ENCODE data around the gene ZNF431. TPM values are rescaled to one million over a fixed set of nuclear protein-coding genes. Genes with fewer than 3 reads are reported as not detected.
"Not testable (repeated sequence)": the region's sequence is repeated elsewhere in the genome, so short reads cannot be mapped to it uniquely, and the experiment has no call there.

The ZNF431 gene
- total and polyA plus RNA-seq, 9 of the 15 experiments (the other 6 are each of a cell fraction or from before 2014, with no cell fraction given): 3.3 to 24.8 (median 13.5) TPM

GRCh38 chr19:21229938-21230337 is 88.1 kb downstream of the ZNF431 start:
- CTCF ChIA-PET (ENCODE audit: low intra/inter-chr PET ratio); FAIRE-seq: not testable (repeated sequence)

DNA sequence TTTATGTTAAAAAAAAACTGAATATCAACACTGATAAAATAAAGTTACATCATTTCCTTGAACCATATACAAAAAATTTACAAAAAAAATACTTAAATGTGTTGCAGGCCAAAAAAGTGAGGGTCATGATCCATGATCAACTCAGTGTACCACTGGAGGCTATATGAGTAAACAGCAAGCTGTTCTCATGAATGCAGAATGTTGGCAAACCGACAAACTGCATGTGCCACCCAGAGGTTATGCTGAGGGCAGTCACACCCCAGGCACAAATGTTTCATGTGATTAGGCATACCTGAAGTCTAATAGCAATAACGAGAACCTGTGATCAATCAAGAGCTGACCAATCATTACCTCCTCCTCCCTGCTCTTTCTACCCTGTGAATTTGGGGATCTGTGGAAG is 91.9 kb downstream of the ZNF431 start:
- Histone ChIP-seq H3K9me1 (ENCODE audit: control insufficient read depth, insufficient read depth, low read length) (no peaks in the 10 kb centered on the region), H3K27me3 (ENCODE audit: control insufficient read depth in 2 of 2, insufficient read depth in 2 of 2, low read length in 2 of 2) (no peaks in the 10 kb centered on the region), H2AFZ (ENCODE audit: low read depth, low read length) (no peak overlapping the region), H3K27ac (ENCODE audit: extremely low read depth, low read depth, low read length) (no peak overlapping the region), H3K4me2 (ENCODE audit: insufficient read depth, low read length) (no peak overlapping the region), H4K20me1 (replicated peaks; ENCODE audit: control insufficient read depth, insufficient read depth, low read length) (no peaks in the 10 kb centered on the region), H3K36me3 (ENCODE audit: control insufficient read depth, insufficient read depth, low read length) (no peaks in the 10 kb centered on the region), H3K4me1 (replicated peaks in 1 of 2; ENCODE audit: control insufficient read depth in 2 of 2, insufficient read depth in 2 of 2, low read length in 2 of 2) (no peaks in the 10 kb centered on the region; a peak in 1 of 5 replicates), H3K9me3 (replicated peaks; ENCODE audit: control insufficient read depth, insufficient read depth, low read depth, low read length) (no peaks in the 10 kb centered on the region), H3K9ac (ENCODE audit: insufficient read depth in 1 of 2, low read depth in 2 of 2, low read length in 2 of 2) (no peak overlapping the region), H3K4me3 (no peak overlapping the region), H3K79me2 (ENCODE audit: control insufficient read depth, insufficient read depth, low read length) (no peaks in the 10 kb centered on the region)
- ChIA-PET POLR2A (interaction anchor here (0.6 kb wide), 1 partner anchor 209 kb away, joined by 3 read pairs; no protein-coding TSS in a partner anchor), CTCF (ENCODE audit: low intra/inter-chr PET ratio) (no interaction called here)
- no peak for DNase-seq (ENCODE audit: extremely low read depth in 1 of 4, low spot score in 3 of 4)
- intact Hi-C loops (cut with micrococcal nuclease): no loop called here
- FAIRE-seq: no peak
- ATAC-seq: no peak
- BruUV-seq (replicated peaks): no TSS peak
- in situ Hi-C loops (cut with MboI): no loop called here
- WGBS (ENCODE audit: insufficient coverage, low coverage, missing lambda C conversion rate): 0% methylated on average over 2 of the region's 2 CpGs
- TF ChIP-seq HNRNPK (IDR thresholded peaks at IDR 0.05; ENCODE audit: low read depth, low read length, poor library complexity, severe bottlenecking) (no peak), ZKSCAN8 (CRISPR knock-in tag; IDR thresholded peaks at IDR 0.05) (no peak), CREBBP (IDR thresholded peaks at IDR 0.05; ENCODE audit: low read depth, low read length) (no peak), PHF21A (IDR thresholded peaks at IDR 0.05; ENCODE audit: borderline replicate concordance, low read depth) (no peak), EP400 (IDR thresholded peaks at IDR 0.05) (no peak), KAT8 (IDR thresholded peaks at IDR 0.05; ENCODE audit: low read depth) (no peak)
- TF ChIP-seq, protein P1, sequence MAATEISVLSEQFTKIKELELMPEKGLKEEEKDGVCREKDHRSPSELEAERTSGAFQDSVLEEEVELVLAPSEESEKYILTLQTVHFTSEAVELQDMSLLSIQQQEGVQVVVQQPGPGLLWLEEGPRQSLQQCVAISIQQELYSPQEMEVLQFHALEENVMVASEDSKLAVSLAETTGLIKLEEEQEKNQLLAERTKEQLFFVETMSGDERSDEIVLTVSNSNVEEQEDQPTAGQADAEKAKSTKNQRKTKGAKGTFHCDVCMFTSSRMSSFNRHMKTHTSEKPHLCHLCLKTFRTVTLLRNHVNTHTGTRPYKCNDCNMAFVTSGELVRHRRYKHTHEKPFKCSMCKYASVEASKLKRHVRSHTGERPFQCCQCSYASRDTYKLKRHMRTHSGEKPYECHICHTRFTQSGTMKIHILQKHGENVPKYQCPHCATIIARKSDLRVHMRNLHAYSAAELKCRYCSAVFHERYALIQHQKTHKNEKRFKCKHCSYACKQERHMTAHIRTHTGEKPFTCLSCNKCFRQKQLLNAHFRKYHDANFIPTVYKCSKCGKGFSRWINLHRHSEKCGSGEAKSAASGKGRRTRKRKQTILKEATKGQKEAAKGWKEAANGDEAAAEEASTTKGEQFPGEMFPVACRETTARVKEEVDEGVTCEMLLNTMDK (IDR thresholded peaks at IDR 0.05; ENCODE audit: borderline replicate concordance, insufficient read depth, low read depth, low read length, poor library complexity, severe bottlenecking): no peak
- TF ChIP-seq, protein P2, sequence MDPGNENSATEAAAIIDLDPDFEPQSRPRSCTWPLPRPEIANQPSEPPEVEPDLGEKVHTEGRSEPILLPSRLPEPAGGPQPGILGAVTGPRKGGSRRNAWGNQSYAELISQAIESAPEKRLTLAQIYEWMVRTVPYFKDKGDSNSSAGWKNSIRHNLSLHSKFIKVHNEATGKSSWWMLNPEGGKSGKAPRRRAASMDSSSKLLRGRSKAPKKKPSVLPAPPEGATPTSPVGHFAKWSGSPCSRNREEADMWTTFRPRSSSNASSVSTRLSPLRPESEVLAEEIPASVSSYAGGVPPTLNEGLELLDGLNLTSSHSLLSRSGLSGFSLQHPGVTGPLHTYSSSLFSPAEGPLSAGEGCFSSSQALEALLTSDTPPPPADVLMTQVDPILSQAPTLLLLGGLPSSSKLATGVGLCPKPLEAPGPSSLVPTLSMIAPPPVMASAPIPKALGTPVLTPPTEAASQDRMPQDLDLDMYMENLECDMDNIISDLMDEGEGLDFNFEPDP (CRISPR knock-in tag; IDR thresholded peaks at IDR 0.05): no peak

More at GRCh38 chr19:21229938-21230337, 88.1 kb downstream of the ZNF431 start:
- H3K9me3 ChIP-seq (replicated peaks; ENCODE audit: control insufficient read depth, insufficient read depth, low read depth, low read length); H3K9ac ChIP-seq (ENCODE audit: insufficient read depth in 1 of 2, low read depth in 2 of 2, low read length in 2 of 2); H3K4me2 ChIP-seq (ENCODE audit: insufficient read depth, low read length); BruUV-seq (replicated peaks); H3K36me3 ChIP-seq (ENCODE audit: control insufficient read depth, insufficient read depth, low read length); H3K79me2 ChIP-seq (ENCODE audit: control insufficient read depth, insufficient read depth, low read length); intact Hi-C loops (cut with micrococcal nuclease); H4K20me1 ChIP-seq (replicated peaks; ENCODE audit: control insufficient read depth, insufficient read depth, low read length); H3K9me1 ChIP-seq (ENCODE audit: control insufficient read depth, insufficient read depth, low read length); H3K27ac ChIP-seq (ENCODE audit: extremely low read depth, low read depth, low read length); in situ Hi-C loops (cut with MboI); H3K4me1 ChIP-seq (replicated peaks in 1 of 2; ENCODE audit: control insufficient read depth in 2 of 2, insufficient read depth in 2 of 2, low read length in 2 of 2); H2AFZ ChIP-seq (ENCODE audit: low read depth, low read length); POLR2A ChIA-PET; ATAC-seq; H3K4me3 ChIP-seq; H3K27me3 ChIP-seq (ENCODE audit: control insufficient read depth in 2 of 2, insufficient read depth in 2 of 2, low read length in 2 of 2): not testable (repeated sequence)
- WGBS (ENCODE audit: insufficient coverage, low coverage, missing lambda C conversion rate): 2% methylated on average over 3 of the region's 3 CpGs
- TF ChIP-seq CBX5 (IDR thresholded peaks at IDR 0.05; ENCODE audit: borderline replicate concordance, low read depth) (0 out of 2 replicates have a peak, but pooled peaks have one; percentile 63), CBX1 (IDR thresholded peaks at IDR 0.05; ENCODE audit: low read depth) (0 out of 2 replicates have a peak, but pooled peaks have one; percentile 26)
- peak in 1 of 4 experiments; percentile 2 for DNase-seq (ENCODE audit: extremely low read depth in 1 of 4, low spot score in 3 of 4)
